PC-3 (cell line): Measurements from ENCODE around the gene ADAMTSL1. TPM values are rescaled to one million over a fixed set of nuclear protein-coding genes. Genes with fewer than 3 reads are reported as not detected.

Experiments used
- ATAC-seq: fragments of 200-7000 bp; cut with Tn5 transposase; 2 replicates; pipeline ENCODE4 v1.9.1; 2020; ENCODE audit warnings: mild to moderate bottlenecking, moderate library complexity
- BruUV-seq: library from RNA; stranded (reverse); fragments of 400-500 nt; replicated peaks from 2 replicates; lab custom pipeline; 2021; lab: Mats Ljungman, UMichigan
- CTCF ChIA-PET: fragments of 300-600 bp; sonication (Branson Sonifier 250); formaldehyde crosslinking; loops from one replicate; lab custom pipeline; 2022; ENCODE audit warnings: antibody characterized with exemption; lab: Charles Lee
- POLR2A ChIA-PET: fragments of 300-600 bp; sonication (Branson Sonifier 250); formaldehyde crosslinking; loops from one replicate; lab custom pipeline; 2022; ENCODE audit warnings: antibody characterized with exemption; ENCODE audit not compliant: unreplicated experiment; lab: Charles Lee
- DNase-seq: peaks from one replicate; pipeline ENCODE4 v3.0.0-alpha.2; 2015
- H2AFZ ChIP-seq: fragments of 300-600 bp; sonication (generic); 2 replicates; pipeline ENCODE4 v1.6.0; 2016; ENCODE audit warnings: antibody characterized with exemption, low read length
- H3F3A ChIP-seq: fragments of 300-600 bp; sonication (generic); one replicate; pipeline ENCODE4 v1.6.0; 2017; ENCODE audit warnings: antibody characterized with exemption, low read length, control low read depth, mild to moderate bottlenecking; ENCODE audit not compliant: unreplicated experiment
- H3K27ac ChIP-seq: fragments of 300-600 bp; sonication (generic); 2 replicates; pipeline ENCODE4 v1.5.1; 2016; ENCODE audit warnings: mild to moderate bottlenecking, low read length
- H3K27me3 ChIP-seq: fragments of 300-600 bp; sonication (generic); 2 replicates; pipeline ENCODE4 v1.6.1; 2016; ENCODE audit warnings: low read length, mixed read lengths
- H3K36me3 ChIP-seq: fragments of 300-600 bp; sonication (generic); 2 replicates; pipeline ENCODE4 v1.6.1; 2016; ENCODE audit warnings: low read depth, mixed run types, low read length, mixed read lengths
- H3K4me1 ChIP-seq: fragments of 300-600 bp; sonication (generic); 2 replicates; pipeline ENCODE4 v1.5.1; 2016; ENCODE audit warnings: low read length; ENCODE audit not compliant: insufficient read depth
- H3K4me2 ChIP-seq: fragments of 300-600 bp; sonication (generic); 2 replicates; pipeline ENCODE4 v1.6.0; 2016; ENCODE audit warnings: low read length
- H3K4me3 ChIP-seq: fragments of 300-600 bp; sonication (generic); 2 replicates; pipeline ENCODE4 v1.5.1; 2016; ENCODE audit warnings: mild to moderate bottlenecking, low read length, mixed read lengths
- H3K79me2 ChIP-seq: fragments of 300-600 bp; sonication (generic); 2 replicates; pipeline ENCODE4 v1.6.1; 2017; ENCODE audit warnings: low read length, mixed read lengths
- H3K9ac ChIP-seq: fragments of 300-600 bp; sonication (generic); 2 replicates; pipeline ENCODE4 v1.6.0; 2016; ENCODE audit warnings: mild to moderate bottlenecking, low read length
- H3K9me2 ChIP-seq: fragments of 300-600 bp; sonication (generic); replicated peaks from 2 replicates; pipeline ENCODE4 v1.6.1; 2016; ENCODE audit warnings: mixed run types, low read length, mixed read lengths
- H3K9me3 ChIP-seq: fragments of 300-600 bp; sonication (generic); 2 replicates; pipeline ENCODE4 v1.6.1; 2016; ENCODE audit warnings: low read length, mixed read lengths
- H4K20me1 ChIP-seq: fragments of 300-600 bp; sonication (generic); 2 replicates; pipeline ENCODE4 v1.6.1; 2016; ENCODE audit warnings: low read length, mixed read lengths
- EZH2 ChIP-seq: fragments of 300-600 bp; sonication (generic); IDR thresholded peaks from one replicate; pipeline ENCODE4 v1.6.1; 2017; ENCODE audit warnings: antibody characterized with exemption, mild to moderate bottlenecking, low read length; ENCODE audit not compliant: unreplicated experiment
- EZH2phosphoT487 ChIP-seq: fragments of 300-600 bp; sonication (generic); IDR thresholded peaks from 2 replicates; pipeline ENCODE4 v1.6.1; 2018; ENCODE audit warnings: mild to moderate bottlenecking, antibody characterized with exemption, low read length, borderline replicate concordance
- intact Hi-C: fragments of 100-400 bp; cut with micrococcal nuclease; formaldehyde crosslinking; loops from 2 replicates; pipeline ENCODE4 v1.9.0; 2023
- total RNA-seq: library from RNA; depleted of rRNA; stranded (reverse); fragments of >200 nt; gene quantifications from 2 replicates; pipeline ENCODE4 v1.2.3, GENCODE V29; 2014
- TF ChIP-seq, protein P1 (sequence below): fragments of 300-600 bp; sonication (generic); conservative IDR thresholded peaks from 2 replicates; pipeline ENCODE4 v1.5.1; 2017; ENCODE audit warnings: antibody characterized with exemption, low read depth, mild to moderate bottlenecking, low read length

The ADAMTSL1 gene
- total RNA-seq, 1 experiment from 2014 or later = 0.26 TPM

DNA sequence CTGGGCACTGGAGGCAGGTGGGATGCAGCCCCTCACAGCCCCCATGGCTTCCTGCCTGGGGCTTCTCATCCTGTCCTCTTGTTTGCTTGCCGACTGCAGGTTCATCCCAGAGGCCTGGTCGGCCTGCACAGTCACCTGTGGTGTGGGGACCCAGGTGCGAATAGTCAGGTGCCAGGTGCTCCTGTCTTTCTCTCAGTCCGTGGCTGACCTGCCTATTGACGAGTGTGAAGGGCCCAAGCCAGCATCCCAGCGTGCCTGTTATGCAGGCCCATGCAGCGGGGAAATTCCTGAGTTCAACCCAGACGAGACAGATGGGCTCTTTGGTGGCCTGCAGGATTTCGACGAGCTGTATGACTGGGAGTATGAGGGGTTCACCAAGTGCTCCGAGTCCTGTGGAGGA lies 232.7 kb downstream of the ADAMTSL1 start:
- TF ChIP-seq, protein P1, sequence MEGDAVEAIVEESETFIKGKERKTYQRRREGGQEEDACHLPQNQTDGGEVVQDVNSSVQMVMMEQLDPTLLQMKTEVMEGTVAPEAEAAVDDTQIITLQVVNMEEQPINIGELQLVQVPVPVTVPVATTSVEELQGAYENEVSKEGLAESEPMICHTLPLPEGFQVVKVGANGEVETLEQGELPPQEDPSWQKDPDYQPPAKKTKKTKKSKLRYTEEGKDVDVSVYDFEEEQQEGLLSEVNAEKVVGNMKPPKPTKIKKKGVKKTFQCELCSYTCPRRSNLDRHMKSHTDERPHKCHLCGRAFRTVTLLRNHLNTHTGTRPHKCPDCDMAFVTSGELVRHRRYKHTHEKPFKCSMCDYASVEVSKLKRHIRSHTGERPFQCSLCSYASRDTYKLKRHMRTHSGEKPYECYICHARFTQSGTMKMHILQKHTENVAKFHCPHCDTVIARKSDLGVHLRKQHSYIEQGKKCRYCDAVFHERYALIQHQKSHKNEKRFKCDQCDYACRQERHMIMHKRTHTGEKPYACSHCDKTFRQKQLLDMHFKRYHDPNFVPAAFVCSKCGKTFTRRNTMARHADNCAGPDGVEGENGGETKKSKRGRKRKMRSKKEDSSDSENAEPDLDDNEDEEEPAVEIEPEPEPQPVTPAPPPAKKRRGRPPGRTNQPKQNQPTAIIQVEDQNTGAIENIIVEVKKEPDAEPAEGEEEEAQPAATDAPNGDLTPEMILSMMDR = no peak
- no peak for TF ChIP-seq EZH2
- no peak for TF ChIP-seq EZH2phosphoT487
- CTCF ChIA-PET = no interaction called here

DNA sequence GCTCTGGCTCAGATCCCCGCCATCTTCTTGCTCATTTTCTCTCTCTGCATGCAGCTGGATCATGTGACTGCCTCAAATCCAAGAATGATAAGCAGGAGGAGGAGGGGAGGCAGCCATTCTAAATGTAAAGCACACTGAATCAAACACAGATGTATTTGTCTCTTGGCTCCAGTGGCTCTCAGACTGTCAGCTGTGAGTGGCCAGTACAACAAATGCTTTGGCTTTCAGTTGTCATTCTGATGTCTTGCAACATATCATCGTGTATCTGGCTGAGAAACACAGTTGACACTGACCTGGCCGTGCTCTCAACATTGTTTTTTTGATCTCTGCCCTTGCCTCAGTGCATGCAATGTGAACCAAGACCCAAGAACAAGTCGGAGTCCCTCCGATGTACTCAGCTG lies 233.1 kb downstream of the ADAMTSL1 start:
- ChIA-PET CTCF (no interaction called here), POLR2A (no interaction called here)
- H3K9me2 ChIP-seq = no peaks in the 10 kb centered on the region
- no peaks in the 10 kb centered on the region for H3K27me3 ChIP-seq
- TF ChIP-seq EZH2phosphoT487 (no peak), EZH2 (no peak)
- TF ChIP-seq, protein P1 = no peak
- H3K9ac ChIP-seq = no peak overlapping the region
- no peaks in the 10 kb centered on the region for H3K36me3 ChIP-seq
- no peaks in the 10 kb centered on the region for H4K20me1 ChIP-seq
- ATAC-seq = no peak
- intact Hi-C loops = no loop called here
- no peaks in the 10 kb centered on the region for H3F3A ChIP-seq
- H3K4me3 ChIP-seq = no peak overlapping the region
- no TSS peak for BruUV-seq
- no peaks in the 10 kb centered on the region for H3K9me3 ChIP-seq
- DNase-seq = no peak
- no peak overlapping the region for H2AFZ ChIP-seq
- H3K4me1 ChIP-seq = no peaks in the 10 kb centered on the region
- no peak overlapping the region for H3K27ac ChIP-seq
- H3K79me2 ChIP-seq = no peaks in the 10 kb centered on the region
- H3K4me2 ChIP-seq = no peak overlapping the region

More for the DNA sequence above, 232.7 kb downstream of the ADAMTSL1 start:
- Histone ChIP-seq H2AFZ (no peak overlapping the region), H3K4me3 (no peak overlapping the region), H3K9me2 (no peaks in the 10 kb centered on the region), H3F3A (no peaks in the 10 kb centered on the region), H3K4me1 (no peaks in the 10 kb centered on the region), H3K27ac (no peak overlapping the region), H3K79me2 (no peaks in the 10 kb centered on the region), H3K9ac (no peak overlapping the region), H3K27me3 (no peaks in the 10 kb centered on the region), H4K20me1 (no peaks in the 10 kb centered on the region), H3K4me2 (no peak overlapping the region), H3K9me3 (no peaks in the 10 kb centered on the region), H3K36me3 (no peaks in the 10 kb centered on the region)
- intact Hi-C loops = no loop called here
- ATAC-seq = no peak
- no peak for DNase-seq
- no TSS peak for BruUV-seq
- POLR2A ChIA-PET = no interaction called here

DNA sequence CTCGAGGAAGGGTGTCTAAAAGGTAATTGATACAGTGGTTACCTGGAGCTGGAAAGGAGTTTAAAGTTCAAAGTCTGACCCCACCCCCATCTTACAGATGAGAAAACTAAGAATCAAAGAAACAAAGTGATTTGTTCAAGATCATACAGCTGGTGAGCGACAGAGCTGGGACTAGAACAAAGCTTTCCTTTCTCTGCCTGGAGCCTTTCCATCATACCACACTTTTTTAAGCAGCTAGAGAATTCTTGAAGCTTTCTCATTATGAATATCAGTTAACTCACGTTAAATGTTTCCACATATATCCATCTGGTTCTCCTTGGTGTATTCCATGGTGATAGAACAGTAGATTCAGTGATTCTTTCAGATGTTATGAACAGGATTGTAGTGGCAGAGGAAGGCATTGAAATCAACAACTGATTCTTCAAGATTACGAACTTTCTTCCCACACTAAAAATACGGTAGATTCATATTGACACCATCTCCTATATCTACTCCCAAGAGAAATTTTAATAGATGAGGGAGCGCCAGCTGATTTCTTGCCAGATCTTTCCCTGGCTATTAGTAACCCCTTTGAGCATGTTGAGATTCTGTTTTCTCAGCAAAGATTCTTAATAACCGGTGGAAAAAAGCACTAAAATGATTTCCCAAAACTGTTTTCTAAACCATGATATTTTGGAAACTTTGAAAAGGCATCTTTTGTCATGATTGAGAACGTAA lies 233.7 kb downstream of the ADAMTSL1 start:
- Histone ChIP-seq H3K9ac (no peak overlapping the region), H3F3A (no peaks in the 10 kb centered on the region), H4K20me1 (no peaks in the 10 kb centered on the region), H3K4me3 (no peak overlapping the region), H3K4me1 (no peaks in the 10 kb centered on the region), H3K79me2 (no peaks in the 10 kb centered on the region), H3K4me2 (no peak overlapping the region), H3K9me3 (no peaks in the 10 kb centered on the region), H2AFZ (no peak overlapping the region), H3K27ac (no peak overlapping the region), H3K9me2 (no peaks in the 10 kb centered on the region), H3K27me3 (no peaks in the 10 kb centered on the region), H3K36me3 (no peaks in the 10 kb centered on the region)
- DNase-seq (no peak), ATAC-seq (no peak)
- TF ChIP-seq EZH2phosphoT487 = no peak
- TF ChIP-seq, protein P1 = no peak
- no peak for TF ChIP-seq EZH2
- ChIA-PET CTCF (no interaction called here), POLR2A (no interaction called here)
- no TSS peak for BruUV-seq
- intact Hi-C loops = no loop called here
